ENCODE data around the gene NBPF11. TPM values are rescaled to one million over a fixed set of nuclear protein-coding genes. Genes with fewer than 3 reads are reported as not detected.
"Not testable (repeated sequence)": the region's sequence is repeated elsewhere in the genome, so short reads cannot be mapped to it uniquely, and the experiment has no call there.

The NBPF11 gene
- 10 to 100 TPM; 24.6 to 41.0 (median 35.1) TPM for polyA plus RNA-seq (ENCODE audit: insufficient read depth in 1 of 5, insufficient read length in 5 of 5, low replicate concordance in 1 of 5)
- long read RNA-seq, donor 1 = 0 reads
- long read RNA-seq, donor 2 = 0 reads
- long read RNA-seq, donor 3 = 0 reads
- long read RNA-seq, donor 4 = 0 reads
- long read RNA-seq, donor 5 = 0 reads
- long read RNA-seq, donor 6 = 0 reads
- long read RNA-seq, donor 7 = 0 reads
- long read RNA-seq, donor 8 = 0 reads

- DNase-seq = peak; percentile 74 to 76
Observed at GRCh38 chr1:148151911-148152656, at the start of gene NBPF11. NBPF11 (minus strand) TSS chr1:148152281; CDS start chr1:148127003, 25,278 bp downstream.

- not testable (repeated sequence) for DNase-seq
Observed at GRCh38 chr1:148197396-148197795, 45.3 kb upstream of the NBPF11 start.

GRCh38 chr1:148196949-148197348, 44.9 kb upstream of the NBPF11 start:
- not testable (repeated sequence) for DNase-seq

- not testable (repeated sequence) for DNase-seq
Observed at GRCh38 chr1:148195115-148195514, 43.0 kb upstream of the NBPF11 start.

GRCh38 chr1:148188768-148189167, 36.7 kb upstream of the NBPF11 start:
- not testable (repeated sequence) for DNase-seq

- DNase-seq = not testable (repeated sequence)
Observed at GRCh38 chr1:148178682-148179081, 26.6 kb upstream of the NBPF11 start.

- not testable (repeated sequence) for DNase-seq
Observed at GRCh38 chr1:148175414-148175813, 23.3 kb upstream of the NBPF11 start.

GRCh38 chr1:148171995-148172394, 19.9 kb upstream of the NBPF11 start:
- DNase-seq = not testable (repeated sequence)

- no peak for DNase-seq
Observed at GRCh38 chr1:148166558-148167492, 14.7 kb upstream of the NBPF11 start.

GRCh38 chr1:148162363-148162762, 10.3 kb upstream of the NBPF11 start:
- no peak for DNase-seq

GRCh38 chr1:148161053-148161901, 9.2 kb upstream of the NBPF11 start:
- DNase-seq = no peak

- DNase-seq = no peak
Observed at GRCh38 chr1:148160343-148161052, 8.4 kb upstream of the NBPF11 start.

- DNase-seq = no peak
Observed at GRCh38 chr1:148160048-148160342, 7.9 kb upstream of the NBPF11 start.

- no peak for DNase-seq
Observed at GRCh38 chr1:148158341-148159003, 6.4 kb upstream of the NBPF11 start.

- not testable (repeated sequence) for DNase-seq
Observed at GRCh38 chr1:148157803-148158202, 5.7 kb upstream of the NBPF11 start.

GRCh38 chr1:148155494-148156275, 3.6 kb upstream of the NBPF11 start:
- not testable (repeated sequence) for DNase-seq

- not testable (repeated sequence) for DNase-seq
Observed at GRCh38 chr1:148152795-148153194, 714 bp upstream of the NBPF11 start.

- DNase-seq = not testable (repeated sequence)
Observed at GRCh38 chr1:148151371-148151819, 686 bp downstream of the NBPF11 start.

GRCh38 chr1:148150945-148151344, 1.1 kb downstream of the NBPF11 start:
- not testable (repeated sequence) for DNase-seq
